Activated CD4-positive, CD25-positive, alpha-beta regulatory T cell treated with anti-CD3 and anti-CD28 coated beads, Interleukin-2, amount 50 U/mL, for 72 hours (primary cell): ENCODE results near the gene MYEOV.

Experiments
- DNase-seq: peaks from one replicate; pipeline ENCODE4 v3.0.0; 2021

MYEOV gene

DNA sequence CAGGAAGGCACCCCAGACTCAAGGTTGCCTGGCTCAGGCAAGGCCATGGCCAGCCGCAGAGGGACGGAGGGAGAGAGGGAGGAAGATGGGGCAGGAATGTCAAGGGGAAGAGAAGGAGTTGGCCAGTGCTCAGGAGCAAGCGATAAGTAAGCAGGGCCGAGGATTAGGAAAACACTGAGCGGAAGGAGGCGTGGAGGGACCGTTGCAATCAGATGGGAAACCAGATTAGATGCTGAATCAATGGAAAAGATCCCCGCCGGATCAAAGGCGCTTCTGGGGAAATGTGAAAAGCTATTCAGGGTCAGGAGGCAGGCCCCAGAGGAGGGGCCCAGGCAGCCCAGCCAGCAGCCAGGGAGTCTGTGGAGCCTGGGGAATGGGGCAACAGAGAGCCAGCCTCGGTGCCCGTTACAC, 26.6 kb upstream of the MYEOV start:
- no peak for DNase-seq

DNA sequence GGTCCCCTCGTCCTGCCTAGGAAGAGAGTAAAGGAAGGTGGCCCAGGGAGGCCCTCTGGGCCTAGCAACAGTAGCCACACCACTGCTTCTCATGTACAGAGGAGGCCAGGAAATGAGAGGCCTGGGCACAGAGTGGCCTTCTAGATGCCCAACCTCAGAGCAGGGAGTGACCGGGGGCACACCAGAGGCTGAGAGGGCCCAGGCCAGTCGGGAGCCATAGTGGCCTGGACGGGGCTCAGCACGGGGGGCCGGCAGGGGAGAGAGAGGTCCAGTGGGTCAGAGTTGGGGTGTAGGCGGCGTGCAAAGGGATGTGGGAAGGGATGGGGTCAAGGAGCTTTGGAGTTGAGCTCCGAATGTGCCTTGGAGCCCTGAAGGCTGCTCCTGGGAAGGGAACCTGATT, 25.0 kb upstream of the MYEOV start:
- no peak for DNase-seq

DNA sequence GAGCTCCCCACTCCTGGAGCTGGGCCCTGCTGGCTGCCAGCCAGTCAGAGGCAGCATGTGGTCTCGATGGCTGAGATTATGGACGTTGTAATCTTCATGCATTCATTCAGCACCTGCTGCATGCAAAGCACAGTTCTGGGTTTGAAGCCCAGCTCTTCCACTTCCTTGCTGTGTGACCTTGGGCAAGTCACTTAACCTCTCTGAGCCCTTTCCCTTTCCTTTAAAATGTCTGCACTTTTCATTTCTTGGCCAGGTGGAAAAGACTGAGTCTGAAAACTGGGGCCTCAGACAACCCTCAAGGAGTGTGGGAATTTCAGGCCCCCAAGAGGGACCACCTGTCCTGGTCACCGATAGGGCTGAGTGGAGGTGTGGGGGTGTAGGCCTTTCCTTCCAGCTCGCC, 24.6 kb upstream of the MYEOV start:
- DNase-seq, result no peak

DNA sequence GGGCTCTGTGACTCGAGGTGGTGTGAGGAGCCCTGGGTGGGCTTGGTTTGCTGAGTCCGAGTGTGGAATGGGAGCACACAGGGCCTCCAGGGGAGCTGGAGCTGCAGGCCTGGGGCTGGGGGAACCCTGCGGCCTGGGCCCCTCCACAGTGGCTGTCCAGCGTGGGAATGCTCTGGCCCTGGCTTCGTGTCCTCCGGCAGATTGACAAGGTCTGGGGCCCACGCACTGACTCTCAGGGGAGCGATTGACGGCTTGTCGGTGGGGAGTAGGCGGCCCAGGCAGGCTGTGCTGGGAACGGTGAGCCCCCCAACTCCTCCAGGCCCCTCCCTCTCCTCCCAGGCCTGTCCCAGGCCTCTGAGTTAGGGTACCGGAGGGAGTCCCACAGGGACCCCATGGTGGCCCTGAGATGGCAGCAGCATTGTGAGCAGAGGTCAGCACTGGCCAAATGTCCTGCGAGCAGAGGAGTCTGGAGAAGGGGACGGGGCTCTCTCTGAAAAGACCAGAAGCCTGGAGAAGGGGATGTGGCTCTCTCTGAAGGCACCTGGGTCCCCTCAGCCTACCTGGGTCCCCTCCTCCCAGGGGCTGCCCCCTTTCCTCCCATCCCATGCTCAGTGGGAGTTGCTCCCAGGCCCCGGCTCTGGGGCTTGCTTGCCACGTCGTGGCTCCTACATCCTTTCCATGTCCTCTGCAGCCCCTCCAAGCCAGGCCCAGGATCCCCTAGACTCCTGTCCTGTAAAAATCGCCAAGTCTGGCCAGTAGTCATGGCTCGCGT, 23.8 kb upstream of the MYEOV start:
- no peak for DNase-seq

DNA sequence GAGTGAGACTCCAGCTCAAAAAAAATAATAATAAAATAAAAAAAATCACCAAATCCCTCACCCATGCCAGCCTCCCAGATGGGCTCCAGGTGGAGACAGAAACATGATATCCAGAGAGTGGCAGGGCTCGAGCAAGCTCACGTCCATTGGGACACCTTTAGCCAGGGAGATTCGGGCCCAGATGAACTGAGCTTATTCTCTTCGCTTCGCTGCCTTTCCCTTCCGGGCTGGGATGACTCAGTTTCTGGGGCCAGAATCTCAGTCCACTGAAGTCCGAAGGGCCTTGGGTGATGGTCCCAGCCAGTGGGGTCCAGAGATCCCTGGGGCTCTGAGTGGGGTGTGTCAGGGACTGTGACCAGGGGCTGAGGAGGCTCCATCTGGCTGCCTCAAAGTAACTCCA, 23.0 kb upstream of the MYEOV start:
- DNase-seq, result no peak

DNA sequence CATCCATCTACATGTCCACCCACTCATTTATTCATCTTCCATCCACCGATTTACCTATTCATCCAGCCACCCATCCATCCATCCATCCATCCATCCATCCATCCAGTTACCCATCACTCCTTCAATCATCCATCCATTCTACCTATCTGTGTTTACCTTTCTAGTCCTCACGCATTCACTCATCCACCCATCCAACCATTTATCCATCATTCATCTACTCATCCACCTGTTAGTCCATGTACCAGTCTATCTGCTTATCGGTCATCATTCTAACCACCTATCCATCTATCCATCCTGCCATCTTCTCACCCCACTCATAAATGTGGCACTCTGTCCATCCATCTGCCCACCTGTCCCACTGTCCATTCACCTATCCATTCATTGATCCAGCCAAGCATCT, 21.9 kb upstream of the MYEOV start:
- DNase-seq, result no peak

DNA sequence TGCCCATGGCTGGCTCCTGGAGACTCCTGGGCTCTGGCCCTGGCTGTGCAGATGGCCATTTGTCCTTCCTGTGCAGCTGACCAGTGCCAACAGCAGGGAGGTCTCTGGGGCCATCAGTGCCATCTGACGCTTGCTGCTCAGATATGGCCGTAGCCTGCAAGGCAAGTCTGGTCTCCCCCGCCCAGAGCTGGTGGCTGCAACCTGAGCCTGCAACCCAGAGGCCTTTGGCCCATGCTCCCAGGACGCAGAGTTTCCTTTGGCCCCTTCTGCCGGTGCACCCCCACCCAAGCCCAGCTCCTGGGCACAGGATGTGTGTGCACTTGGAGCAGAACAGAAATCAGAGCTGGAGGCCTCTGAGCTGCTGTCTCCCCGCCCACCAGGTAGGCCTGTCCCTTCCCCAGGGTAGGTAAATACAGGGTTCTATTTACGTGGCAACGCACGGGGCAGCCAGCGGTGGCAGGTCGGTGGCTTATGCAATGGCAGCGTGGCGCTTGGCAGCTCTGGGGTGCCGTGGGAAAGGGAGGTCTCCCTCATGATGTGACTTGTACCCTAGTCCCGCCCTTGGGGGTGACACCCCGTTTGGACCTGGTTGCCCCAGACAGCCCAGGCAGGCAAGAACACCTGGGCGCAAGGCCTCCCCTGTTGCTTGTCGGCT, 21.0 kb upstream of the MYEOV start:
- no peak for DNase-seq

DNA sequence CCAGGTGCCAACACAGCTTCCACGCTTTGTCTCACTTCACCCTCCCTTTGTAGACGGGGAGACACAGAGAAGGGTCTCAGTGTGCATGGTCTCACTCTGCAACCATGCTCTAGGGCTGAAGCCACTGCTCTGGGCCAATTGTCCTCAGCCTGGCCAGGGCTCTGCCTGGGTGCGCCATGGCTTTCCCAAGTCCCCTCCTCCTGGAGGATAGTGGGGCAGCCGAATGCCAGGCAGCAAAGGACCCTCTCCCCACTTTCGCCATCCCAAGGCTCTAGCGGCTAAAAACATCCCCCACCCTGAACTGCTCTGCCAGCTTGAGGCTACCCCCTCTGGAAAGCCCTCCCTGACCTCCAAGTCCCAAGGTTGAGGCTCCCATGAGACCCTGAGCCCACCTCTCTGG, 20.4 kb upstream of the MYEOV start:
- DNase-seq, result no peak

DNA sequence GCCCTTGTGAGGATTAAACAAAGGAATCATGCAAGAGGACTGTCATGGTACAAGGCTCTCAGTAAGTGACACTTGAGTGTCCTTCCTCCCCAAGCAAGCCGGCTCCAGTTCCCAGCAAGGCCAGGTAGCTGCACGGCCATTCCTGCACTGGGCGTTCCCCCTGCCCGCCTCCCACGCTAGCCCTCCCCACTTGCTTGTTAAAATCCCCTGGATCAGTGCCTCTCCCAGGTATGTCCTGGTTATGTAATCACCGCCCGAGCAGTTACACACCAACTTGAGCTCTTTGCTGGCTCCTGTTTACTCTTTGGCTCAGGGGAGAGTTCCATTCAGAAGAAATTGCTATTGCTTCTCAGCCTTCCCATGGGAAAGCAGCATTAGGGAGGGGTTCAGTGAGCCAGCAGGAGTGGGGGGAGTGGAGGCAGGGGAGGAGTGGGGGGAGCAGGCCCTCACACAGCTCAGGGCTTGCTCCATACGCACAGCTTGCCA, 19.4 kb upstream of the MYEOV start:
- DNase-seq, result no peak

DNA sequence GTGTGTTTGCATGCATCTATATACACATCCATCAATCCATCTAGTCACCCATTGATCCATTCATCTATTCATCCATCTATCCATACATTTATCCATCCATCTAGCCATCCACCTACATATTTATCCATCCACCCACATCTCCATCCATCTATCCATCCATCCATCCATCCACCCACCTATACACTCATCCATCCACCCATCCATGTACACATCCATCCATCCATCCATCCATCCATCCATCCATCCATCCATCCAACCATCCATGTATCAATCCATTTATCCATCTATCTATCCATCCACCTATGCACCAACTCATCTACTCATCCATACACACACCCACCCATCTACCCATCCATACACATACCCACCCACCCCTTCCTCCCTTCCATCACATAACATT, 18.8 kb upstream of the MYEOV start:
- DNase-seq, result no peak

DNA sequence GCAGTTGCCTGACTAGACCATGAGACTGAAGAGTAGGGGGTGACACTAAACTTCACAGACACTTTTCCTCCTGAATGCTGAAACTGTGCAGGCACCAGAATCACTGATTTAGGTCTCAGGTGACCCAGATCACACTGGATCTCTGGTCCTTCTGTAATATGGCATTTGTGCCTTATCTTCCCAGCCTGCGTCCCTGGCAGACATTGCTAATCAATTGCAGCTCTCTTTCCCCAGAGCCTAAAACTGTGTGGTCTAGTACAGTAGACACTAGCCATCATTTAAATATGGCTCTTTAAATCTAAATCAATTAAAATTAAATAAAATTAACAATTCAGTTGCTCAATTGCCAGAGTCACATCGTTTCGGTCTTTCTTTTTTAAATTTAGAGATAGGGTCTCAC, 17.8 kb upstream of the MYEOV start:
- no peak for DNase-seq

DNA sequence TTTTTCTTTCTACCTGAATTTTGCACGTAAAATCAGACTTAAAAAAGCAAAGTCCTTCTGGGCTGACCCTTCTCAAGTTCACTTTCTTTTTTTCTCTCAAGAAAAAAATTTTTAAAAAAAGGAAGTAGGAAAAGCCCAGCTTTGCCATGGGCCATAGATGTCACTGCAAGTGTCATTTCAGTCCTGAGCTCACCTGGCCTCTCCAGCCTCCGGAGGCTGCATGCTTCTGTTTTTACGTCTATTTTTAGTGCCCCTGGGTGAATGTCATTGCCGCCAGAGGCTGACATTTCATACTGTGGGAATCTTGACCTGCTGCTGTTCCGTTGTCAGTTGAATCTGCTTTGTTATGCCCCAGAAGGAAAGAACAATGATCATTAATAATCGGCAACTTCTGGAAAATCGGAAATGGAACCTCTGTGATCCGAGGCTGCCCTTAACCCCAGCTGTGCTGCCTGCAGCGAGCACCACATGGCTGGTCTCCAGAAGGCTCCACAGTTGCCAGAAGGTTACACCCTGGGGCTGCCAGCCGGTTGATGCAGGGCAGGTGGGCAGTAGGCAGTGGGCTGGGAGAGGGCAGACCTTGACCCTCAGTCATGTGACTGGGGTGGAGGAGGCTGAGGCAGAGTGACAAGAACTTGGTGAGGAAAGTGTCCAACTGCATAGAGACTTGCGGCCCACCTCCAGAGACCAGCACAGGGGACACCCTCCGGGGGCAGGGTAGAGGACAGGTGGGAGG, 16.7 kb upstream of the MYEOV start:
- DNase-seq, result no peak

DNA sequence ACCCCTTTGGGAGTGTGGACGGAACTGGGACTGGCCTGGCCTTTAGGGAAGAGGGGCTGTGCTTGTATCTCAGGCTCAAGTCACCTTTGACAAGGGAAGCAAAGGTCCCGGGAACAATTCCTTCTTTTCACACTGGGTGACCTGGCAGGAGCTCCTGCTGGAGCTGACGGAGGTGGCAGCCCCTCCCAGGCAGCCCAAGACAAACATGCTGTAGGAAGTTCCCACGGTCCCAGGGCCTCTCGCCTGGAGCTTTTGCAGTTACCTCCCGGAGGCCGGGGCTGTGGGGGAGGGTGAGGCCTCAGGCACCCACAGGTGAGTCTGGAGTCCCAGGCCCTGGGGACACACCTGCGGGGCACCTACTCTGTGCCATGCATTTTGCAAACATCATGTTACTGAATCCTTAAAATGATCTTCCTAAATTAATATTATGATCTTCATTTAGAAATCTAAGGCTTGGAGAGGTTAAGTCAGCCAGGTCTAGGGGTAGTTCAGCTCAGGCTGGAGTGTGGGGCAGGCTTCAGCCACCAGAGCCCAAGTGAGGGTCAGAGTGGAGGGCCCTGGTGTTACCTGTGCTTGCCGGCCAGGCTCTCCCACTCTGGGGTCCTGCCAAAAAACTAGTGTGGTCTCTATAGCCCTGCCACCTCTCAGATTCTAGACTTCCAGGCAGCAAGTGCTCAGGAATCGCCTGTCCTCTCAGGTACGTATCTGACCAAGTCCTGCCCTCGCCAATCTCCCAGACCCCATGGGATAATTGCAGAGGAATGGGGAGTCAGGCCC, 15.7 kb upstream of the MYEOV start:
- DNase-seq, result no peak

DNA sequence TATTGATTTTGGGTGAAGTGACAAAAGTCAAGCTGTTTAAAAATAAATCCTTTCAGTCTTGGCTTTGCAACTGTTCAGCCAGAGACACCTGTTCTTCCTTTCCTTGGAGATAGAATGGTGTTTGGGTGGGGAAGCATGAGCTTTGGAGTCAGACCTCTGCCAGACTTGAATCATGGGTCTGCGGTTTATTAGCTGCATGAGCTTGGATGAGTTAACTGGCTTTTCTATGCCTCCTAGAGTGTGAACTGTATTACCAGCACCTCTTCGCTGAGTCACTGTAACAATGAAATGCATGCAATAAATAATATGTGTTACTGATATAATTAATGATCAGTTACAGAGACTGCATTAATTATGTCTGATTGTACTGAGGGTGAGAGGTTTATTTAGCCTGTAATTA, 13.5 kb upstream of the MYEOV start:
- no peak for DNase-seq

DNA sequence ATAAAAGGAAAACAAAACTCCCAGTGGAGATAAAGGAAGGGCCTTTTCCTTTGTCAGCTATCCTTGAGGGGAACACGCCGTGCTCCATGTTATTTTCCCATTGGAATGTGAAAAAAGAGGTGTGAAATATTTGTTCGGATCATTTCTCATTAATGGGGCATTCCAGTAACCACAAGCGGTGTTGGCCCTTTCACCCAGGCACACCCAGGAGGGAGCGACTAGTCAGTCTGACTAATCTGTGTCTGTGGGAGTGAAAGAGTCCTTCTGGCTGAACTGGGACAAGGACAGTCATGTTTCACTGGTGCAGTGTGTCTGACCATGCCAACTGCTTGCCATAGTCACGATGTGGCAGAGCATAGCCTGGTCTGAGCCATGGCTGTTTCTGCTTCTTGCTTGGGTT, 13.0 kb upstream of the MYEOV start:
- DNase-seq, result no peak

DNA sequence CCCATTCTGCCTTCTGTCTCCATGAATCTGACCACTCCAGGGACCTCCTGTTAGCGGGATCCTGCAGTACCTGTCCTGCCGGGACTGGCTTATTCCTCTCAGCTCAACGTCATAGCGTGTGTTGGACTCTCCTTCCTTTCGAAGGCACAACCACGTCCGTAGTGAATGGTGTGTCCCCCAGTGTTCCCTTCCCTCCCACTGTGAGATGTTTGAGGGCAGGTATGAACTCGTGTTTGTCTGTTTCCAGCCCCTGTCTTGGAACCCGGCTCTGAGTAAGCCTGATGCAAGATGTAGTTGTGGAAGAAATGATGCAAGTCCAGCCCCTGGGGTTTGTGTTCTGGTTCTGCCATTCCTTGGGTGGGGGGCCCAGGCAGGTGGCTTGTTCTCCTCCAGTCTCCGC, 10.5 kb upstream of the MYEOV start:
- no peak for DNase-seq

DNA sequence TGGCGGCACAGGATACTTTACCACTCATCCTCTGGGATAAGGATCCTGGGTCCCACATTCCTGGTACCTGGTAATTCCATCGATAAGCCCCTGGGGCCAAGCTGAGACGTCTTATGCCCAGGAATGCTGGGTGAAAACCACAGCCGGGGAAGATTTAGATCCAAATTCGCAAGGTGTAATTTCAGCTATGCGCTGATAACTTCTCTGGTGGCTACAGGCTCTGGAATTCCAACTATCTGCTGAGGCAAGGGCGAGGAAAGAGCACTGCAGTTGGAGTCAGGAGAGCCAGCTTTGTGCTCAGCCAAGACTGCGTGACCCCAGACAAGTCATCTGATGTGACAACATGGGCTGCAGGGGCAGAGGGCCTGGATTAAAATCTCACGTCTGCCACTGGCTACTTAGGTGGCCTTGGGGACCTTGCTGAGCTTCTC, 9.9 kb upstream of the MYEOV start:
- DNase-seq, result no peak

DNA sequence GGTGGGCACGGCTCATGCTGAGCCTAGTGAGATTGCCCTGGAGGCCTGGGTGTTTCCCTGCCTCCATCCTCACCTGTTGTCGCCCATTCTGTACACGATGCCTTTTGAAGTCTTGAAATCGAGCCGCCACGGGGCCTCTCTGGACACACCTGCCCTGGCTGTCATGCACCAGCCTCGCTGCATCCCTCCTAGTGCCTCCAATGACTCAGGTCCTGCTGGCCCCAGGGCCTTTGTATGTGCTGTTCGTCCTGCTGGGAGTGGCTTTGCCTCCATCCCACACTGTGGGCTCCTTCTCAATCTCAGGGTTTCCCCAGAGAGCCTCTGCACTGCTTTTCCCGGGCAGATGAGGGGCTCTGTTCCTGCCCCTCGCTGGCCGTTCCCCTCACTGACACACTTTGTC, 8.9 kb upstream of the MYEOV start:
- DNase-seq, result no peak

DNA sequence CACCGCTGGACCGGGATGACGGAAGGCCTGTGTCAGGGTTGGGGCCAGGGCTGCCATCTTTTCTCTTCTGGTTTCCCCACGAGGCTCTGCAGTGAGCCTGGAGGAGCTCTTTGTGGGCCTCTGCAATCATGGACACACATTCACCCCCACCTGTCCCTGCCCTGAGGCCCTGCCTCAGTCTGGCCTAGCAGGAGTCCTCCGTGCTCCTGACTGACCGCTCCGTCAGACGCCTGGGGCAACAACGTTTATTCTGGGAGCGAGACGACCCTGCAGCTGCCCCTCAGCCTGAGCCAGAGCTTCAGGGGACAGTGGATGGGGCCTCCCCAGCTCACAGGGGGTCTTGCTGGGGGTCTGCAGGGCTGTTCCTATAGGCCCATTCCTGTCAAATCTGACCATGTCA, 8.2 kb upstream of the MYEOV start:
- no peak for DNase-seq

DNA sequence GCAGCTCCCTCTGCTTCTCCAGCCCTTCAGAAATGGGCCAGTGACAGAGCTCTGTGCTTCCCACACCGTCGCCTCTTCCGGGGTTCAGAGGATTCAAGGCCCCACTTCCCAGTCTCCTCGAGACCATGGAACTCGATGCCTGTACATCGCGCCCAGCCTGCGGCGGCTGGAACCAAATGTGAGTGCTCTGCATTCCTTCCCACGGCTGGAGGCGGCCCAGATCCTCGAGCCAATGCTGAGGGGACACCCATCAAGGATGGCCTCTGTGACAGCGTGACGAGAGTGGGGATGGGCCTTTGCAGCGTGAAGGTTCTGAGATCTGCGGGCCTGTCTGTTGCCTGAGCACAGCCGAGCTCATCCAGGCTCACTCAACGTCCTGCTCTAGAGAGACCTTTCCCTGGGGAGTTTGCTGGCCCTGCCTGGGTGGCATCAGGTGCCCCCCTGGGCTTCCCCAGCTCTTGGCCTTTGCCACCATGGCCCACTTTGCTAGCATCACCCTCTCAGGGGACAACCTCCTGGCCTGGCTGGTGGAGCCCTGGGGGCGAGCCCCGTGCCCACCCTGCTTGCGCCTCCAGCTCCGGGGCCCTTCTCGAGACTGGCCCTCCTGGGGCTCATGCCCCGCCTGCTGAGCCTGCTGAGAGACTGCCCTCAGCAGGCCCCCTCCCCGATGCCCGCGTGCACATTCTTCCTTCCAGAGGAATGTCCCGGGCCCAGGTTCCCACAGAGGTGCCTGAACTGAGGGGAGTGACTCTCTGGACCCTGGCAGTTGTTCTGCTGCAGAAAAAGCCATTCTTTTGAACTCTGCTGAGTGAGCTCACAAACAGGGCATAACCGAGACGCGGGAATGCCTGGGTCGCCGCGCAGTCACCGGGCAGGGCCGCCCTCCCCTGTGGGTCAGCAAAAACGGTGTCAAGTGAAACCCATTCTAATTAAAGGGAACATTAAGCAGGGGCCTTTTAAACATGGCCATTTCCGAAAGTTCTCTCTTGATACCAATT, 7.3 kb upstream of the MYEOV start:
- no peak for DNase-seq

DNA sequence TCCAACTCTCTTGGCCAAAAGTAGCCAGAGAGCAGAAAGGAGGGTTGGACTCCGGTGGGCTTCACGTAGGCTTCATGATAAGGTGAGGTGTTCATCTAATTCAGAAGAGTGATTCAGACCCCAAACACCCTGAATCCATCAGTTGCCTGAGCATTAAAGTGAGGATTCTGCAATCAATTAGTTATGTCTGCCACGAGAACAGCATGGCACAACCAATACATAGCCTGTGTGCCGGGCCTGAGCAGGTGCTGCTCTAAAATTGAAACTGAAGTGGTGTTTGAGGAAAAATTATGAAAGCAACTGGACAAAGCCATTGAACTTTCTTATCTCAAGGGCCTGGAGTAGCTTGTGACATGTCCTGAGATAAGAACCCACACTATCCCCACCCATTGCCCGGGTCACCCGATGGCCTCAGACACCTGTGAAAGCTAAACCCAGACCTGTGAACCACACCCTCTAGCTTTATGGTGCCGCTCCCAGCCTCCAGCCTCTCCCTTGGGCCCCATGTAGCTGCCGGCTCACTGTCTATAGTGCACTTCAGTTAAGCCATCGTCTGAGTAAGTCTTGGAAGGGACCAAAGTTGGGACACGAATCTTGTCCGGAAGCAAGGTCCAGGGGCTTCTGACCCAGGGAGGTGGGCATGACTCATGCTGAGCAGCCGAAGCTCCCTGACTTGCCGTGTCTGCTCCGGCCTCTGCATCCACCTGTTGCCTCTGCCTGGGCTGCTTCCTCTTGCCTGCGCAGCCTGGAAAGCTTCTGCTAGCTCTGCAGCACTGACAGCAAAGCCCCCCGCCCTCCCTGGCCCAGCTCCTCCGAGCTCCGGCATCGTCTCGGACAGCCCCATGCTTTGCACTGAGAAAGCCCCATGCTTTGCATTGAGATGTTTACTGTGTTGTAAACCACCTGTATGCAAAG, 5.7 kb upstream of the MYEOV start:
- no peak for DNase-seq
